H1 (cell line): ENCODE measurements around the gene ZNF555. TPM values are rescaled to one million over a fixed set of nuclear protein-coding genes. Genes with fewer than 3 reads are reported as not detected.

Source experiments
- polyA plus RNA-seq, 7 experiments: library from polyadenylated mRNA; depleted of rRNA in 3 of 7; stranded (reverse) in 5 of 7; unstranded in 2 of 7; fragments of >200 nt in 5 of 7; fragments of 200-250 nt in 2 of 7; gene quantifications; 1 replicate in 5 of 7; 2 replicates in 1 of 7; 4 replicates in 1 of 7; pipeline versions ENCODE4 v1.2.1 to v1.2.3, GENCODE V29; 2011 to 2013; ENCODE audit warnings: missing spikeins in 2 of 7, mixed read lengths in 2 of 7
- total RNA-seq: library from RNA; stranded (reverse); fragmentation: NEBNext Ultra II Directional; extraction: Animal tissue kit (Norgen Biotek cat#: 25700); gene quantifications from 2 replicates; pipeline ENCODE4 v1.2.1, GENCODE V29; 2021
- TF ChIP-seq, protein P1 (sequence below), 3 experiments: IDR thresholded peaks; 1 replicate in 2 of 3; 2 replicates in 1 of 3; pipeline versions ENCODE4 v1.5.1 to v1.6.1; 2011; ENCODE audit warnings: low read length in 3 of 3, mild to moderate bottlenecking in 3 of 3, inconsistent platforms in 2 of 3, low read depth in 1 of 3, moderate library complexity in 1 of 3; ENCODE audit not compliant: insufficient read depth in 1 of 3; ENCODE audit errors: control extremely low read depth in 1 of 3
- TF ChIP-seq, protein P2 (sequence below): IDR thresholded peaks from 2 replicates; pipeline ENCODE4 v1.6.1; 2012; ENCODE audit warnings: inconsistent platforms

Gene ZNF555
- total and polyA plus RNA-seq, 2 of the 8 experiments (the other 6 are each of a cell fraction or from before 2014, with no cell fraction given): 1.6 to 5.7 TPM

DNA sequence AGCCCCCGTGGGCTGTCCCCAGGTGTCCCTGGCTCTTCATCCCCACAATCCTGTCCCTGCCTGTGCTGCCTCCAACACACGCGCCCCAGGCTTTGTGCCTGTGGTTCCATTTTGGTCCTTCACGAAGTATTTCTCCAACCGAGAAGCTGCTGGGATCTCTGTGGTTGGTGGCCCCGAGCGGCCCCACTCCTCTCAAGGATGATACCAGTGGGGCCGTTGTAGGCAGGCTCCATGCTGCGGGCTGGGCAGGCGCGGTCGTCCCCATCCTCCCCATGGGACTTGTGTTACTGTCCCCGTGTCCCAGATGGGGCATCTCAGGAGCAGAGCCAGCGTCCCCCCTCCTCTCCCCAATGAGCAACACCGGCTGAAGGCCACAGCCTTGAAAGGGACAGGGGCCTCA lies 25.4 kb upstream of the ZNF555 start (continued):
- TF ChIP-seq, protein P1, sequence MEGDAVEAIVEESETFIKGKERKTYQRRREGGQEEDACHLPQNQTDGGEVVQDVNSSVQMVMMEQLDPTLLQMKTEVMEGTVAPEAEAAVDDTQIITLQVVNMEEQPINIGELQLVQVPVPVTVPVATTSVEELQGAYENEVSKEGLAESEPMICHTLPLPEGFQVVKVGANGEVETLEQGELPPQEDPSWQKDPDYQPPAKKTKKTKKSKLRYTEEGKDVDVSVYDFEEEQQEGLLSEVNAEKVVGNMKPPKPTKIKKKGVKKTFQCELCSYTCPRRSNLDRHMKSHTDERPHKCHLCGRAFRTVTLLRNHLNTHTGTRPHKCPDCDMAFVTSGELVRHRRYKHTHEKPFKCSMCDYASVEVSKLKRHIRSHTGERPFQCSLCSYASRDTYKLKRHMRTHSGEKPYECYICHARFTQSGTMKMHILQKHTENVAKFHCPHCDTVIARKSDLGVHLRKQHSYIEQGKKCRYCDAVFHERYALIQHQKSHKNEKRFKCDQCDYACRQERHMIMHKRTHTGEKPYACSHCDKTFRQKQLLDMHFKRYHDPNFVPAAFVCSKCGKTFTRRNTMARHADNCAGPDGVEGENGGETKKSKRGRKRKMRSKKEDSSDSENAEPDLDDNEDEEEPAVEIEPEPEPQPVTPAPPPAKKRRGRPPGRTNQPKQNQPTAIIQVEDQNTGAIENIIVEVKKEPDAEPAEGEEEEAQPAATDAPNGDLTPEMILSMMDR (IDR thresholded peaks at IDR 0.05; ENCODE audit: control extremely low read depth in 1 of 3, insufficient read depth in 1 of 3, low read depth in 1 of 3, low read length in 3 of 3): no peak
- TF ChIP-seq, protein P2, sequence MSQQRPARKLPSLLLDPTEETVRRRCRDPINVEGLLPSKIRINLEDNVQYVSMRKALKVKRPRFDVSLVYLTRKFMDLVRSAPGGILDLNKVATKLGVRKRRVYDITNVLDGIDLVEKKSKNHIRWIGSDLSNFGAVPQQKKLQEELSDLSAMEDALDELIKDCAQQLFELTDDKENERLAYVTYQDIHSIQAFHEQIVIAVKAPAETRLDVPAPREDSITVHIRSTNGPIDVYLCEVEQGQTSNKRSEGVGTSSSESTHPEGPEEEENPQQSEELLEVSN: no peak
- TF ChIP-seq, all 59 proteins: peak for 0
